ENCODE measurements around the gene PSMD6. TPM values are rescaled to one million over a fixed set of nuclear protein-coding genes. Genes with fewer than 3 reads are reported as not detected.
A peak's percentile ranks its signal among the peaks of the same experiment; 100 is the strongest.

PSMD6 gene
- total RNA-seq, 2 donors from 2014 or later, result 54.4 to 70.3 TPM

GRCh38 chr3:64022451-64023186 lies 675 bp downstream of the PSMD6 start:
- Histone ChIP-seq H3K27ac (peak overlapping the region; percentile 81 to 83), H3K36me3 (peaks cover 9% of the 10 kb centered on the region), H3K9me3 (no peaks in the 10 kb centered on the region), H3K27me3 (replicated peaks; ENCODE audit: insufficient read depth) (no peaks in the 10 kb centered on the region), H3K4me3 (peak overlapping the region; percentile 91), H3K4me1 (ENCODE audit: control insufficient read depth in 1 of 2, low read depth in 2 of 2) (peaks cover 19 to 23% of the 10 kb centered on the region in 2 donors)
- DNase-seq (ENCODE audit: low spot score) (no peak), ATAC-seq (ENCODE audit: insufficient number of reproducible peaks, low FRiP score, low read depth) (peak; percentile 26)
- no peak for TF ChIP-seq CTCF (IDR thresholded peaks at IDR 0.05)

GRCh38 chr3:64021922-64022321 lies 1.4 kb downstream of the PSMD6 start:
- H3K27ac ChIP-seq, result no peak overlapping the region
- peaks cover 19 to 23% of the 10 kb centered on the region in 2 donors for H3K4me1 ChIP-seq (ENCODE audit: control insufficient read depth in 1 of 2, low read depth in 2 of 2)
- peak overlapping the region; percentile 91 for H3K4me3 ChIP-seq
- H3K27me3 ChIP-seq (replicated peaks; ENCODE audit: insufficient read depth), result no peaks in the 10 kb centered on the region
- DNase-seq (ENCODE audit: low spot score), result no peak
- H3K9me3 ChIP-seq, result no peaks in the 10 kb centered on the region
- H3K36me3 ChIP-seq, result peaks cover 9% of the 10 kb centered on the region
- no peak for TF ChIP-seq CTCF (IDR thresholded peaks at IDR 0.05)
- ATAC-seq (ENCODE audit: insufficient number of reproducible peaks, low FRiP score, low read depth), result no peak

GRCh38 chr3:64019879-64020278 lies 3.4 kb downstream of the PSMD6 start:
- no peaks in the 10 kb centered on the region for H3K9me3 ChIP-seq
- H3K36me3 ChIP-seq, result peaks cover 12% of the 10 kb centered on the region
- no peak for ATAC-seq (ENCODE audit: insufficient number of reproducible peaks, low FRiP score, low read depth)
- H3K4me3 ChIP-seq, result no peak overlapping the region
- H3K4me1 ChIP-seq (ENCODE audit: control insufficient read depth in 1 of 2, low read depth in 2 of 2), result peaks cover 19 to 23% of the 10 kb centered on the region in 2 donors
- H3K27me3 ChIP-seq (replicated peaks; ENCODE audit: insufficient read depth), result no peaks in the 10 kb centered on the region
- H3K27ac ChIP-seq, result no peak overlapping the region
- TF ChIP-seq CTCF (IDR thresholded peaks at IDR 0.05), result no peak
- no peak for DNase-seq (ENCODE audit: low spot score)

- DNase-seq (ENCODE audit: low spot score) (no peak), ATAC-seq (ENCODE audit: insufficient number of reproducible peaks, low FRiP score, low read depth) (no peak)
- Histone ChIP-seq H3K4me1 (ENCODE audit: control insufficient read depth in 1 of 2, low read depth in 2 of 2) (peaks cover 19 to 23% of the 10 kb centered on the region in 2 donors), H3K27ac (no peak overlapping the region), H3K27me3 (replicated peaks; ENCODE audit: insufficient read depth) (no peaks in the 10 kb centered on the region), H3K36me3 (peaks cover 14% of the 10 kb centered on the region), H3K4me3 (no peak overlapping the region), H3K9me3 (no peaks in the 10 kb centered on the region)
- TF ChIP-seq CTCF (IDR thresholded peaks at IDR 0.05), result no peak
Measured at GRCh38 chr3:64019271-64019670, 4.0 kb downstream of the PSMD6 start.

- ATAC-seq (ENCODE audit: insufficient number of reproducible peaks, low FRiP score, low read depth), result no peak
- no peak for TF ChIP-seq CTCF (IDR thresholded peaks at IDR 0.05)
- H3K9me3 ChIP-seq, result no peaks in the 10 kb centered on the region
- H3K27ac ChIP-seq, result no peak overlapping the region
- H3K36me3 ChIP-seq, result peaks cover 29% of the 10 kb centered on the region
- H3K4me1 ChIP-seq (ENCODE audit: control insufficient read depth in 1 of 2, low read depth in 2 of 2), result peaks cover 10 to 16% of the 10 kb centered on the region in 2 donors
- DNase-seq (ENCODE audit: low spot score), result no peak
- H3K4me3 ChIP-seq, result no peak overlapping the region
- H3K27me3 ChIP-seq (replicated peaks; ENCODE audit: insufficient read depth), result no peaks in the 10 kb centered on the region
Measured at GRCh38 chr3:64016941-64017620, 6.2 kb downstream of the PSMD6 start.

Measured in thoracic aorta (tissue), 2 donors.